Central memory CD8-positive, alpha-beta T cell (primary cell): ENCODE results near the gene DCTN1.

Source experiments
- ATAC-seq: fragments of 150-1000 bp; cut with Tn5 transposase; replicated peaks from 2 replicates; pipeline ENCODE4 v1.10.0; 2022; ENCODE audit warnings: mild to moderate bottlenecking, moderate FRiP score, moderate number of reproducible peaks; ENCODE audit not compliant: poor library complexity, severe bottlenecking; ENCODE audit errors: extremely low read depth
- DNase-seq, 2 donors: peaks; one replicate each; pipeline ENCODE4 v3.0.0; 2021; ENCODE audit warnings: low spot score in 2 of 2
- H3K27ac Mint-ChIP-seq: one replicate; pipeline ENCODE4 v1.8.0; 2022; ENCODE audit warnings: low read depth, mild to moderate bottlenecking, moderate library complexity, mixed read lengths
- H3K27me3 Mint-ChIP-seq: one replicate; pipeline ENCODE4 v1.8.0; 2022; ENCODE audit warnings: mixed read lengths
- H3K36me3 Mint-ChIP-seq: one replicate; pipeline ENCODE4 v1.8.0; 2022; ENCODE audit warnings: mild to moderate bottlenecking, moderate library complexity, mixed read lengths; ENCODE audit not compliant: insufficient read depth
- H3K4me1 Mint-ChIP-seq: one replicate; pipeline ENCODE4 v1.8.0; 2022; ENCODE audit warnings: mixed read lengths
- H3K4me3 Mint-ChIP-seq: one replicate; pipeline ENCODE4 v1.8.0; 2022; ENCODE audit warnings: mild to moderate bottlenecking, moderate library complexity, mixed read lengths
- H3K9me3 Mint-ChIP-seq: one replicate; pipeline ENCODE4 v1.8.0; 2022; ENCODE audit warnings: mixed read lengths

The DCTN1 gene

GRCh38 chr2:74396149-74396548 is 16.0 kb upstream of the DCTN1 start:
- H3K36me3 Mint-ChIP-seq = peaks cover 10% of the 10 kb centered on the region
- no peaks in the 10 kb centered on the region for H3K9me3 Mint-ChIP-seq
- peaks cover 1% of the 10 kb centered on the region for H3K4me1 Mint-ChIP-seq
- H3K27me3 Mint-ChIP-seq = peaks cover 20% of the 10 kb centered on the region
- no peak for DNase-seq
- no peak overlapping the region for H3K27ac Mint-ChIP-seq
- H3K4me3 Mint-ChIP-seq = no peak overlapping the region
- ATAC-seq = no peak

GRCh38 chr2:74393525-74393924 is 13.4 kb upstream of the DCTN1 start:
- Mint-ChIP-seq H3K4me1 (peaks cover 5% of the 10 kb centered on the region), H3K36me3 (peaks cover 10% of the 10 kb centered on the region), H3K9me3 (no peaks in the 10 kb centered on the region), H3K27me3 (peaks cover 11% of the 10 kb centered on the region), H3K4me3 (no peak overlapping the region), H3K27ac (no peak overlapping the region)
- ATAC-seq (no peak), DNase-seq (no peak)

- peaks cover 5% of the 10 kb centered on the region for H3K4me1 Mint-ChIP-seq
- ATAC-seq (no peak), DNase-seq (no peak)
- peaks cover 8% of the 10 kb centered on the region for H3K36me3 Mint-ChIP-seq
- no peaks in the 10 kb centered on the region for H3K9me3 Mint-ChIP-seq
- H3K27ac Mint-ChIP-seq = no peak overlapping the region
- H3K27me3 Mint-ChIP-seq = peaks cover 11% of the 10 kb centered on the region
- no peak overlapping the region for H3K4me3 Mint-ChIP-seq
Observed at GRCh38 chr2:74392449-74392743, 12.3 kb upstream of the DCTN1 start.

DNA sequence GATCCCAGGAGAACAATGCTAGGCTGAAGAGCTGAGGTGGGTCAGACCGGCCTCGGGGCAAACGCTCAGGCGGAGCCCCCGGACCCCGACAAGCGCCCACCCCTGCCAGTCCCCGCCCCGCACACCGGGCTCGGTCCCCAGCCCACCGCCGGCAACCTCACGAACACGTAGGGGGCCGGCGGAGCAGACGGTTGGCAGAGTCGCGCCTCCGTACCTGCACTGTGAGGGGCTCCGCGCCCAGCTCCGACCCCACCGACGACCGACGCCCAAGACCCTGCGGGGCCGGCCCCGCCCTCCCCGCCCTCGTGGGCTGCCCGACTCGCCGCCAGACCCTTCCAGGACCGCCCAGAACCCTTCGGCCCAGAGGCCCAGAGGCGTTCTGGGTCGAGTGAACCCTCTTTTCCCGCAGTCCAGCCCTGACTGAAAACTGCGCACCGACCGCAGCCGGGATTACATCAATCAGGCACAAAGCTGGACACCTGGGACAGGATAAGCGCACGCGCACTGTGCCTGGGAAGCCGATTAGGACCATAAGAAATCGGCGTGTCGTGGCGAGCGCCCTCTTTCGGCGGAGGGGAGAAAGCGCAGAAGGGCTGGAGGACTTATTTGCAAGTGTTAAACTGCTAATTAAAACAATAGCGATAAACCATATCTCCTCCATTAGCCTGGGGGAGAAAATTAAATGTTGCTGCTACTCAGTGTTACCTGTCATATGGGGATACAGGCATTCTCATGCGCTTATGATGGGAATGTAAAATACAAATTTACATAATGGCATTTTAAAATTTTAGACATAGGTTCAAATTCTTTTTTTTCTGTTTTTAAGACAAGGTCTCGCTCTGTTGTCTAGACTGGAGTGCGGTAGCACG is 11.7 kb upstream of the DCTN1 start:
- Mint-ChIP-seq H3K9me3 (no peaks in the 10 kb centered on the region), H3K27ac (peak overlapping the region; percentile 96), H3K4me3 (peak overlapping the region; percentile 93), H3K36me3 (peaks cover 8% of the 10 kb centered on the region), H3K27me3 (peaks cover 11% of the 10 kb centered on the region), H3K4me1 (peaks cover 5% of the 10 kb centered on the region)
- DNase-seq (peak; percentile 93 to 99), ATAC-seq (peak; percentile 83)

DNA sequence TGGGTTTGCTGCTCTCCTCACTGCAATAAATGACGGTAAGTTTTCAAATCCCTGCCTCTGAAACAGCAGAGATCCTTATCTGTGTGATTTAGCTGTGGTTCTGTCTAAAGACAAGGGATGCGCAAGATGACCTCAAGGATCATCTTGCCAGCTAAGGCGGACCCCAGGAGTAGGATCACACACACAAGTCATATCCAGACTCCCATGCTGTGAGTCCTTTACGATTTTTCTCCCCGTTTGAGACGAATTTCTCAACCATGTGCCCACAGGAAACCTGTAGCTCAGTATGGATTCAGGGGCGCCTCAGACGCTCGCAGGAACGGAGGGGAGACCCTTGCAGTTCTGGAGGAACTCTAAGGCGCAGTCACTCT is 11.1 kb upstream of the DCTN1 start:
- Mint-ChIP-seq H3K27ac (peak overlapping the region; percentile 96), H3K27me3 (peaks cover 11% of the 10 kb centered on the region), H3K9me3 (no peaks in the 10 kb centered on the region), H3K36me3 (peaks cover 8% of the 10 kb centered on the region), H3K4me3 (peak overlapping the region; percentile 93), H3K4me1 (peaks cover 5% of the 10 kb centered on the region)
- ATAC-seq = peak; percentile 34
- no peak for DNase-seq

DNA sequence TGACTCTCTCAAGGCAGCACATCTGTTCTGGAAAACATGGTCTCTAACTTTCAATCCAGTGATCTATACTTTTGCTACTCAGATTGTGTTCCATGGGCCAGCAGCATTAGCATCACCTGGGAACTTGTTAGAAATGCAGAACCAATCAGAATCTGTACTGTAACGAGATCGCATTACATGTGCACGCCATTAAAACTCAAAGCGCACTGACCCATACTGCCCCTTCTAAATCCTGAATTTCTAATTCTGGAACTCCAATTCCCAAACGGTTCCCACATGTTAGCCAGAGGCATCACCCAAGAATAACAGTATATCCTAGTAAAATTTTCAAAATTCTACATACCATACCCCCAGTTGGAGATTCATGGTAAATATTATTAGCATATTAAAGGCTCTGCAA is 10.5 kb upstream of the DCTN1 start:
- Mint-ChIP-seq H3K4me1 (peaks cover 5% of the 10 kb centered on the region), H3K4me3 (peak overlapping the region; percentile 93), H3K9me3 (no peaks in the 10 kb centered on the region), H3K36me3 (peaks cover 8% of the 10 kb centered on the region), H3K27me3 (peaks cover 11% of the 10 kb centered on the region), H3K27ac (no peak overlapping the region)
- ATAC-seq (no peak), DNase-seq (no peak)

- no peak overlapping the region for H3K4me3 Mint-ChIP-seq
- peaks cover 11% of the 10 kb centered on the region for H3K4me1 Mint-ChIP-seq
- DNase-seq (no peak), ATAC-seq (no peak)
- no peak overlapping the region for H3K27ac Mint-ChIP-seq
- H3K9me3 Mint-ChIP-seq = no peaks in the 10 kb centered on the region
- H3K27me3 Mint-ChIP-seq = no peaks in the 10 kb centered on the region
- H3K36me3 Mint-ChIP-seq = peaks cover 6% of the 10 kb centered on the region
Observed at GRCh38 chr2:74387346-74387745, 7.2 kb upstream of the DCTN1 start.

GRCh38 chr2:74385396-74385795 is 5.3 kb upstream of the DCTN1 start:
- Mint-ChIP-seq H3K4me3 (no peak overlapping the region), H3K27ac (no peak overlapping the region), H3K4me1 (peaks cover 21% of the 10 kb centered on the region), H3K36me3 (peaks cover 3% of the 10 kb centered on the region), H3K27me3 (no peaks in the 10 kb centered on the region), H3K9me3 (no peaks in the 10 kb centered on the region)
- DNase-seq (no peak), ATAC-seq (no peak)

DNA sequence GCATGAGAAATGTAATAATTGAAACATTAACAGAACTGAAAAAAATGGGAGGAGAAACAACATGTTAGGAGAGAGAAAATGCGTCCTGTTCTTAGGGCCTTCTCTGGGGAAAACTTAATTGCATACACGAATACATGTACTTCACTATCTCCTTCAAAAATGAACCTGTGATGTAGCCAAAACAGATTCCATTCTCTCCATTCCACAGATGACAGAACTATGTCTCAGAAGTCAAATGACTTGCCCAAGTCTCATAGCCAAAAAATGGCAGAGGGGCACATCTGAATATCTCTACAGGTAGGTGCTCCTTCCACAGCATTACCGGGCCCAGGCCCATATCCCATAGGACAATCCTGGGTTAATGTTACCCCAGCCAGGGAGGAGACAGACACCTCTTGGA is 3.9 kb upstream of the DCTN1 start:
- no peak overlapping the region for H3K27ac Mint-ChIP-seq
- ATAC-seq = no peak
- H3K9me3 Mint-ChIP-seq = no peaks in the 10 kb centered on the region
- H3K27me3 Mint-ChIP-seq = no peaks in the 10 kb centered on the region
- no peak overlapping the region for H3K4me3 Mint-ChIP-seq
- DNase-seq = no peak
- H3K36me3 Mint-ChIP-seq = peaks cover 3% of the 10 kb centered on the region
- peaks cover 34% of the 10 kb centered on the region for H3K4me1 Mint-ChIP-seq

GRCh38 chr2:74383254-74383653 is 3.1 kb upstream of the DCTN1 start:
- no peak for DNase-seq
- no peak overlapping the region for H3K4me3 Mint-ChIP-seq
- no peak overlapping the region for H3K27ac Mint-ChIP-seq
- ATAC-seq = no peak
- peaks cover 3% of the 10 kb centered on the region for H3K36me3 Mint-ChIP-seq
- H3K4me1 Mint-ChIP-seq = peaks cover 40% of the 10 kb centered on the region
- no peaks in the 10 kb centered on the region for H3K27me3 Mint-ChIP-seq
- H3K9me3 Mint-ChIP-seq = no peaks in the 10 kb centered on the region

- Mint-ChIP-seq H3K27ac (peak overlapping the region; percentile 67), H3K4me1 (peaks cover 55% of the 10 kb centered on the region), H3K4me3 (peak overlapping the region; percentile 14), H3K27me3 (no peaks in the 10 kb centered on the region), H3K9me3 (no peaks in the 10 kb centered on the region), H3K36me3 (peaks cover 15% of the 10 kb centered on the region)
- ATAC-seq (no peak), DNase-seq (no peak)
Observed at GRCh38 chr2:74381751-74382150, 1.6 kb upstream of the DCTN1 start.

DNA sequence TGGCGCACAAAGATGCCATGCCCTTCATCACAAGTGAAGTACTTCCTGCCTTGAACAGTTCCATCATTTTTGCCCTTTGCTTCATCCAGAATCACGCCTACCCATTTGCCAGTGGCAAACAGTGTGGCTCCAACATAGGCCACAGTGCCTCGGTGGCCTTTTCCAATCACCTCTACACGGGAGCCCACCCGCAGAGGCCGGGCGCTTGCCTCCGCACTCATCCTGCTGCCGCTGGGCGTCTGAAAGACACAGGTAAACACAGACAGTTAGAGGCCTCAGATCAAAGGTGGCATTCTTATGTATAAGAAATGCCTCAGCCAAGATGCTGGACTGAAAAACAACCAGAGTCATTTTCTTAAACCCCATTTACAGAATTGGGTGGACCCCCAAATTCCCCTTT is 2.1 kb downstream of the DCTN1 start:
- Mint-ChIP-seq H3K27me3 (no peaks in the 10 kb centered on the region), H3K9me3 (no peaks in the 10 kb centered on the region), H3K4me3 (no peak overlapping the region), H3K4me1 (peaks cover 50% of the 10 kb centered on the region), H3K36me3 (peaks cover 16% of the 10 kb centered on the region), H3K27ac (no peak overlapping the region)
- ATAC-seq (no peak), DNase-seq (no peak)

DNA sequence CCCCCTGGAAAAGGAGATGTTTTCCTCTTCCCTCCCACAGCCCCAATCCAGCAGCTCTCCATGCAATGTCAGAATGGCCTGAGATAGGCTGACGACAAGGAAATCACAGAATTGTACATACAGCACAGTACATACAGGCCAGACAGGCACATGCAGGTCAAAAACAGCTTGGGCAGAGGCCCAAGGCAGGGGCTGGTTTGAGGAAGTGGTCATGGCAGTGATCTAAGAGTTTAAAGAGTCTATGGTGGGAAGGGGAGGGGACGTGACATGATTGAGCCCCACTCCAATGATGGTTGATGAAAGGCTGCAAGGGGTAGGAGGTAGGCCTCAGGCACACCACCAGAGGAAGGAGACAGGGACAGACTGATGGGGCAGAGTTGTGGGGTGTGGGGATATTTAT is 4.3 kb downstream of the DCTN1 start:
- ATAC-seq (no peak), DNase-seq (no peak)
- peak overlapping the region; percentile 21 for H3K27ac Mint-ChIP-seq
- H3K9me3 Mint-ChIP-seq = no peaks in the 10 kb centered on the region
- no peak overlapping the region for H3K4me3 Mint-ChIP-seq
- peaks cover 46% of the 10 kb centered on the region for H3K4me1 Mint-ChIP-seq
- peaks cover 16% of the 10 kb centered on the region for H3K36me3 Mint-ChIP-seq
- H3K27me3 Mint-ChIP-seq = no peaks in the 10 kb centered on the region
